ENCODE data around the gene BMPER.

GRCh38 chr7:33981226-33981625 is 75.9 kb downstream of the BMPER start:
- no peak for TF ChIP-seq POLR2A (IDR thresholded peaks at IDR 0.05)
- TF ChIP-seq, protein P1, sequence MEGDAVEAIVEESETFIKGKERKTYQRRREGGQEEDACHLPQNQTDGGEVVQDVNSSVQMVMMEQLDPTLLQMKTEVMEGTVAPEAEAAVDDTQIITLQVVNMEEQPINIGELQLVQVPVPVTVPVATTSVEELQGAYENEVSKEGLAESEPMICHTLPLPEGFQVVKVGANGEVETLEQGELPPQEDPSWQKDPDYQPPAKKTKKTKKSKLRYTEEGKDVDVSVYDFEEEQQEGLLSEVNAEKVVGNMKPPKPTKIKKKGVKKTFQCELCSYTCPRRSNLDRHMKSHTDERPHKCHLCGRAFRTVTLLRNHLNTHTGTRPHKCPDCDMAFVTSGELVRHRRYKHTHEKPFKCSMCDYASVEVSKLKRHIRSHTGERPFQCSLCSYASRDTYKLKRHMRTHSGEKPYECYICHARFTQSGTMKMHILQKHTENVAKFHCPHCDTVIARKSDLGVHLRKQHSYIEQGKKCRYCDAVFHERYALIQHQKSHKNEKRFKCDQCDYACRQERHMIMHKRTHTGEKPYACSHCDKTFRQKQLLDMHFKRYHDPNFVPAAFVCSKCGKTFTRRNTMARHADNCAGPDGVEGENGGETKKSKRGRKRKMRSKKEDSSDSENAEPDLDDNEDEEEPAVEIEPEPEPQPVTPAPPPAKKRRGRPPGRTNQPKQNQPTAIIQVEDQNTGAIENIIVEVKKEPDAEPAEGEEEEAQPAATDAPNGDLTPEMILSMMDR (IDR thresholded peaks at IDR 0.05), result no peak

All from testis (tissue), 2 donors.